Fibroblast of villous mesenchyme (primary cell): Measurements from ENCODE around the gene HOXA2. TPM values are rescaled to one million over a fixed set of nuclear protein-coding genes. Genes with fewer than 3 reads are reported as not detected.

Source experiments
- DNase-seq: peaks from one replicate; pipeline ENCODE4 v3.0.0-alpha.2; 2010; ENCODE audit warnings: low read depth
- H3K4me3 ChIP-seq: 2 replicates; pipeline ENCODE4 v1.5.1; 2011; ENCODE audit warnings: low read depth, mild to moderate bottlenecking, low read length
- CTCF ChIP-seq: IDR thresholded peaks from 2 replicates; pipeline ENCODE4 v1.5.1; 2012; ENCODE audit warnings: low read depth, mild to moderate bottlenecking, low read length; ENCODE audit not compliant: insufficient read depth
- total RNA-seq: library from RNA; depleted of rRNA; stranded (reverse); fragments of >200 nt; gene quantifications from 2 replicates; pipeline ENCODE4 v1.2.3, GENCODE V29; 2012

The HOXA2 gene
- total RNA-seq, 1 donor: 0.86 TPM

GRCh38 chr7:27123477-27124053, 21.1 kb upstream of the HOXA2 start:
- no peak for TF ChIP-seq CTCF
- DNase-seq: no peak
- H3K4me3 ChIP-seq: no peak overlapping the region

DNA sequence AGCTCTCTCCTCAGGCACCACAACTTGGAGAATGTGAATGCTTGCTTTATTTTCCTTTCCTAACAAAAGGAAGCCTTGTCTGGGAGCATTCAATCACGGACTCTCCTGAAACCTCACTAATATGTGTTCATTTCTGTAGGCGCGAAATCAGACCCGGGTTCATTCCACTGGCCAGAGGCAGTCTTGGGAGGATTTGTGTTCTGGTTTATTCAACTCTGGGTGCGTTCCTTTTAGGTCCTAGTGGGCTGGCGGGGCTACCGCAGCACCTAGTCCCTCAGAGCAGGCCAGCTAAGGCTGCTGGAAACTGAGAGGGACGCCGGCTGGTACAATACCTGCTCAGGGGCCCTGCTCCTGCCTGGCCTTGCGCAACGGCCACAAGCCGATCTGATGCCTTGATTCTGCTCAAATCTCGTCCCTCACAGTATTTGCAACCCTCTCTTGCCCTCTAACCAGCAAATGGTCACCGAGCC, 20.6 kb upstream of the HOXA2 start:
- TF ChIP-seq CTCF: no peak
- no peak for DNase-seq
- no peak overlapping the region for H3K4me3 ChIP-seq

DNA sequence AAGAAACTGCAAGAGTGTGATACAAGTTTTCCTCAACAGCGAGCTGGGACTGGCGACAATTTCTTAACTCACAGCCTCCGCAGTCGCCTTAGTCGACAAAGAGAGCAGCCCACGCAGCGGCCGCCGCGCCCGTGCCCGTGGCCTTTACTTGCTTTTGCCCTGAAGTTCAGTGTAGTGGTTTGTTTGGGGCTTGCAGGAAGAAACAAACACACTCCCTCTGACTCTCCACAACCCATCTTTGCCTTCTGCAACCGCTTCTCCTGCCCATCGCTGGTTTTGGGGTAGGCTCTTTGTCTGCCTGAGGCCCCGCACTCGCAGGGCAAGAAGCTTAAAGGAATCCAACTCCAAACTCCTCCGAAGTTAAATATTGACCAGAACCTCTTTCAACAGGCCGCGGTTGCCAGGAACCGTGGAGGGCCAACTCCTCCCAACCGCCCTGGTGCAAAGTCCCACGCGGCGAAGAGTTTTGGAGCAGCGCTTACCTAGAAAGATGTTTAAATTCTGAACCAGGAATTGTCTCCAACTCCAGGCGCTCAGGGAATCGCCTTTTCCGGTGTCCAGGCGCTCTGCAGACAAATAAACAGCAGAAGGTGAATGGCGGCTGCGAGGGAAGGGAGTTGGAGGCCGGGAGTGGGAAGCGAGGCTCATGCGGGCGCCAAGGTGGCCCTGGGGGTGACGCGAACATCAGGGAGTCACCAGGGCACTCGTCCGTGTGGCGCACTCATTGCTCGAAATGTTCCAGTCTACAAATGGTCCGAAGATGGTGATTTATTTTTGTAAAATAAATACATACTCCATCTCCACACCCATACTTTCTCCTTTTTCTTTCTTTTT, 19.8 kb upstream of the HOXA2 start:
- no peak for DNase-seq
- H3K4me3 ChIP-seq: no peak overlapping the region
- no peak for TF ChIP-seq CTCF

DNA sequence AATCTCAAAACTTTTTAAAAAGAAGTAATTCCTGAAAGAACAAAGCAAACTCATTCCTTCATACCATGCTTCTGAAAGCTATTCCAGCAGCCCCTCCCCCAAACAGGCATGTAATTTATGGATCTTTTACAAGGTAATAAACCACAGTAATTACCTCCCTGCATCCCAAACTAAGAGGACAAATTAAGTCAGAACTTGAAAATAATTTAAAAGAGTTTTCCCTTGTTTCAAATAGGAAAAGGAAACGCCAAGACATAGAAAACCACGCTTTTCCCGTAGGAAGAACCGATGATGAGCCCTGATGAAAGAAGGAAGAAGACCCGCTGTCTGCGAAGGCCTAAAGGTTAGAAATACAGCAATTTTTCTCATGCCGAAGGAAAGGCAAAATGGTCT, 19.2 kb upstream of the HOXA2 start:
- H3K4me3 ChIP-seq: no peak overlapping the region
- DNase-seq: no peak
- TF ChIP-seq CTCF: no peak

- no peak for DNase-seq
- H3K4me3 ChIP-seq: no peak overlapping the region
- TF ChIP-seq CTCF: no peak
Observed at GRCh38 chr7:27119412-27119911, 17.0 kb upstream of the HOXA2 start.

DNA sequence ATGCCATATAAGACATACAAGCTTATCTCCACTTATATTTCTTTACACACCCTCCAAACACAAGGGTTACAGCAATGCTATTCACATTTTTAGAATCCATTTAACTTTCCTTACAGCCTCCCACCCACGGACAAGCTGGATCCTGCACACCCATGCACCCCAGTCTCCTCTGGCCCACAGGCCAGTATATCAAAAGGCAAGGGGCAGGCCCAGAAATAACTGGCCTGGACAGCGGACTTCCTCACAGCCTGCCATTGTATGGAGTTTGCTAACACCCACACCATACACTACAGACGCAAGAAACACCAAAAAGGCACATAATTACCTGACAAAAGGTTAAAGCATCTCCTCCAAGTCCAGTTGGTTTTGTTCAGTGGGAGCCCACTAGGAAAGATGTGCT, 16.1 kb upstream of the HOXA2 start:
- no peak overlapping the region for H3K4me3 ChIP-seq
- DNase-seq: no peak

More for the DNA sequence above, 16.1 kb upstream of the HOXA2 start:
- TF ChIP-seq CTCF: no peak
